Gastrocnemius medialis (tissue), 4 donors: ENCODE results near the gene MGST3. TPM values are rescaled to one million over a fixed set of nuclear protein-coding genes. Genes with fewer than 3 reads are reported as not detected.
A peak's percentile ranks its signal among the peaks of the same experiment; 100 is the strongest.
"Not testable (repeated sequence)": the region's sequence is repeated elsewhere in the genome, so short reads cannot be mapped to it uniquely, and the experiment has no call there.

Experiments
- ATAC-seq, 2 donors: fragments of 150-250 bp; one replicate each; pipeline ENCODE4 v1.9.1; 2016
- DNase-seq, 2 donors: peaks; one replicate each; pipeline ENCODE4 v3.0.0-alpha.2; 2019
- H3K27ac ChIP-seq, 4 donors: fragments of 200-600 bp; sonication (generic); 1 replicate in 1 of 4; 2 replicates in 3 of 4; pipeline ENCODE4 v1.5.1; 2016 to 2018; ENCODE audit warnings: mild to moderate bottlenecking in 2 of 4, moderate library complexity in 1 of 4
- H3K27me3 ChIP-seq, 3 donors: fragments of 200-600 bp; sonication (generic) in 2 of 3; 1 replicate in 1 of 3; 2 replicates in 2 of 3; pipeline versions ENCODE4 v1.5.1 to v1.6.0; 2016 to 2019; ENCODE audit warnings: mild to moderate bottlenecking in 1 of 3, moderate library complexity in 1 of 3
- H3K36me3 ChIP-seq, 2 donors: fragments of 200-600 bp; sonication (generic) in 1 of 2; one replicate each; pipeline ENCODE4 v1.5.1; 2017 to 2018
- H3K4me1 ChIP-seq, 2 donors: fragments of 200-600 bp; sonication (generic) in 1 of 2; one replicate each; pipeline ENCODE4 v1.5.1; 2016 to 2017; ENCODE audit warnings: mild to moderate bottlenecking in 2 of 2
- H3K4me3 ChIP-seq, 4 donors: fragments of 200-600 bp; sonication (generic) in 3 of 4; 1 replicate in 1 of 4; 2 replicates in 3 of 4; pipeline ENCODE4 v1.5.1; 2016 to 2019; ENCODE audit warnings: mild to moderate bottlenecking in 2 of 4
- H3K9me3 ChIP-seq, 3 donors: fragments of 200-600 bp; sonication (generic) in 2 of 3; 1 replicate in 1 of 3; 2 replicates in 2 of 3; pipeline ENCODE4 v1.5.1; 2016 to 2019
- CTCF ChIP-seq, 5 experiments: fragments of 450-650 bp in 3 of 5; fragments of 200-600 bp in 2 of 5; sonication (generic) in 2 of 5; IDR thresholded peaks in 4 of 5; conservative IDR thresholded peaks in 1 of 5; 1 replicate in 4 of 5; 2 replicates in 1 of 5; pipeline ENCODE4 v1.5.1; 2016 to 2019; ENCODE audit warnings: antibody characterized with exemption in 5 of 5, mild to moderate bottlenecking in 3 of 5, moderate library complexity in 3 of 5
- POLR2A ChIP-seq, 2 donors: fragments of 450-650 bp; IDR thresholded peaks; one replicate each; pipeline ENCODE4 v1.6.1; 2017; ENCODE audit warnings: antibody characterized with exemption in 2 of 2, mild to moderate bottlenecking in 2 of 2, moderate library complexity in 2 of 2
- in situ Hi-C, 4 donors: fragments of 200-750 bp; cut with MboI; loops; one replicate each; pipeline versions ENCODE4 v1.15.0 to v1.8.0; 2017; ENCODE audit warnings: low sequenced_read_pairs in 4 of 4
- intact Hi-C: fragments of 100-400 bp; cut with DNase I; formaldehyde crosslinking; loops from one replicate; pipeline ENCODE4 v1.15.1; 2023; ENCODE audit warnings: low total_unique reads
- total RNA-seq, 4 donors: library from RNA; depleted of rRNA; stranded (reverse); fragments of >200 nt; gene quantifications; one replicate each; pipeline versions ENCODE4 v1.1.0 to v1.2.3, GENCODE V29; 2016

The MGST3 gene
- total RNA-seq, 4 donors from 2014 or later, result 101 to 275 (median 202) TPM

DNA sequence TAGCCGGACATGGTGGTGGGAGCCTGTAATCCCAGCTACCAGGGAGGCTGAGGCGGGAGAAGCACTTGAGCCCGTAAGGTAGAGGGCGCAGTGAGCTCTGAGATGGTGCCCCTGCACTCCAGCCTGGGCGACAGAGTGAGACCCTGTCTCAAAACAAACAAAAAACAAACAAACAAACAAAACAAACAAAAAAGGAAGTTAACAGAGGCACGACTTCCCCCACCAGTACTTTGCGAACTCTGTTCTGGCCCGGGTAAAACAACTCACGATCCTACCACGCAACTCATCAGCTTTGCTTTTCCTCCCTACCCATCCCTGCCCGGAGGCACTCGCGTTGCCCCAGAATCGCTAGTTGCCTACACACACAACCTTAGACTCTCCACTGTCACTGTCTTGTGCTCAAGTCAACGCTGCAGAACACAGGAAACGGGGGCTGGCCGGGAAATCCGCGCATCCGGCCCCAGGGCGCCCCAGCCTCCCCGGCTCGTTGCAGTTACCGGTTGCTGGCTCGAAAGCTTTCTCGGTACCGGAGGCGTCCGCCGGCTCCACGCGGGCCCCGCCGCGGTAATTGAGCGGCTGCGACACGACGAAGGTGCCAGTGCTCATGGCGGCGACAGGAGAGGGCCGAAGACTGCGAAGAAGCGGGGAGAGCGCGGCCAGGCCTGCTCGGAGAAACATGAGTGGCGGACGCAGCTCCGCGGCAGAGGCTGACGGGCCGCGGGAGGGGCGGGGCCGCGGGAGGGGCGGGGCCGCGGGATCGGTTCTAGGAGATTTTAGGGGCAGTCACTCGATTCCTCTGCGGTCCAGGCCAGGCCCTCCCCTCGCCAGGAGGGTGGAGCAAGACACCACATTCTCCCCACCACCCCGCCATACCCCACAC is 67.1 kb downstream of the MGST3 start, which contains the start of gene ALDH9A1:
Gene ALDH9A1, minus strand, starts transcription at position 682 of the 880 bp plus-strand sequence. Its CDS starts 4 bp downstream, at position 678.
- H3K27me3 ChIP-seq, result no peaks in the 10 kb centered on the region
- intact Hi-C loops (loop anchor here (1.0 to 5.0 kb wide), 5 partner anchors 67 to 214 kb away; partner anchors contain the start of genes MGST3, TMCO1 and UCK2), in situ Hi-C loops (loop anchor here in 1 of 4 donors (10.0 kb wide), 1 partner anchor 63 kb away; the partner anchor contains the start of gene MGST3)
- peak within 1 kb of the TSS; percentile 91 to 96 (median 94) for H3K4me3 ChIP-seq
- peaks cover 18 to 27% of the 10 kb centered on the region in 2 donors for H3K4me1 ChIP-seq
- no peaks in the 10 kb centered on the region for H3K36me3 ChIP-seq
- ATAC-seq (peak; percentile 90 to 92), DNase-seq (peak; percentile 68 to 87)
- peak within 1 kb of the TSS; percentile 97 to 98 (median 98) for H3K27ac ChIP-seq
- TF ChIP-seq POLR2A (IDR thresholded peaks at IDR 0.05), result peak; percentile 75 to 90
- peak in 2 of 5 experiments; percentile 49 to 52 for TF ChIP-seq CTCF (IDR thresholded peaks at IDR 0.05 in 4 of 5, conservative IDR thresholded peaks at IDR 0.05 in 1 of 5)
- H3K9me3 ChIP-seq, result no peaks in the 10 kb centered on the region

DNA sequence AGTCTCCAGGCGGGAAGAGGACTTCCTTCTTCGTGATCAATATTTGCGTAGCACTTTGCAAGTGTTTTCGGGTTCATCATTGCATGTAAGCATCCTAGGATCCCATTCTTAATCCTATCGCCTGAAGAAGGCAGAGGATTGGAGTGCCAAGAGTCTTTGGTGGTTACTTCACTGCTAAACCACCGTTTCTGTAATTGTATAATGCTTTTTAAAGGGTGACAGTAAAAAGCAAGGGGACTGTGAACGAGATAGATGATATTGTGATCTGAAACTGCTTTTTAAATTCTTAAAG is 67.7 kb downstream of the MGST3 start:
- H3K4me3 ChIP-seq, result peak overlapping the region; percentile 91 to 96 (median 94)
- peaks cover 18 to 27% of the 10 kb centered on the region in 2 donors for H3K4me1 ChIP-seq
- intact Hi-C loops (loop anchor here (1.0 to 5.0 kb wide), 4 partner anchors 67 to 214 kb away; partner anchors contain the start of genes MGST3 and UCK2), in situ Hi-C loops (loop anchor here in 1 of 4 donors (10.0 kb wide), 1 partner anchor 64 kb away; the partner anchor contains the start of gene MGST3)
- ATAC-seq (peak in 1 of 2 donors; percentile 6), DNase-seq (no peak)
- H3K27me3 ChIP-seq, result no peaks in the 10 kb centered on the region
- no peaks in the 10 kb centered on the region for H3K36me3 ChIP-seq
- peak overlapping the region; percentile 97 to 98 (median 98) for H3K27ac ChIP-seq
- TF ChIP-seq CTCF (IDR thresholded peaks at IDR 0.05 in 4 of 5, conservative IDR thresholded peaks at IDR 0.05 in 1 of 5) (no peak), POLR2A (IDR thresholded peaks at IDR 0.05) (no peak)
- H3K9me3 ChIP-seq, result no peaks in the 10 kb centered on the region

DNA sequence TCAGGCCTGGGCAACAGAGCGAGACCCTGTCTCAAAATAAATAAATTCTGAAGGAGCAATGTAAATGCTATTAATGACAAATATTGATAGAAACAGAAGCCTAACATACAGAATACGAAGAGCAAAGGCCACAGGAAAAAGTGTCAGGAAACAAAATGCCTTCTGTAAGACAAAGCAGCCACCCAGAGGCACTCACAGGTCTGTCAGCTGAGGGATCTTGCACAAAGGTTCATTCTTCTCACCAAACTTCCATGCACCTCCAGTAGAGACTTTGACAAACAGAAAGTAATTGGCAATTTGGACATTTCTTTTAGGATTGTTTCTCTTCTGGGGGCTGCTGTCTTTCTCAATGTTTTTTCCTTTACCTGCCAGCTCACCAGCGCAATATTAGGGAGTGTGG is 68.5 kb downstream of the MGST3 start:
- ATAC-seq (no peak), DNase-seq (no peak)
- TF ChIP-seq CTCF (IDR thresholded peaks at IDR 0.05 in 4 of 5, conservative IDR thresholded peaks at IDR 0.05 in 1 of 5) (no peak), POLR2A (IDR thresholded peaks at IDR 0.05) (no peak)
- no peaks in the 10 kb centered on the region for H3K9me3 ChIP-seq
- no peak overlapping the region for H3K4me3 ChIP-seq
- no peaks in the 10 kb centered on the region for H3K36me3 ChIP-seq
- intact Hi-C loops (loop anchor here (2.0 to 5.0 kb wide), 3 partner anchors 99 to 213 kb away; partner anchors contain the start of gene UCK2), in situ Hi-C loops (loop anchor here in 1 of 4 donors (10.0 kb wide), 1 partner anchor 65 kb away; the partner anchor contains the start of gene MGST3)
- no peak overlapping the region for H3K27ac ChIP-seq
- peaks cover 18 to 27% of the 10 kb centered on the region in 2 donors for H3K4me1 ChIP-seq
- H3K27me3 ChIP-seq, result no peaks in the 10 kb centered on the region

DNA sequence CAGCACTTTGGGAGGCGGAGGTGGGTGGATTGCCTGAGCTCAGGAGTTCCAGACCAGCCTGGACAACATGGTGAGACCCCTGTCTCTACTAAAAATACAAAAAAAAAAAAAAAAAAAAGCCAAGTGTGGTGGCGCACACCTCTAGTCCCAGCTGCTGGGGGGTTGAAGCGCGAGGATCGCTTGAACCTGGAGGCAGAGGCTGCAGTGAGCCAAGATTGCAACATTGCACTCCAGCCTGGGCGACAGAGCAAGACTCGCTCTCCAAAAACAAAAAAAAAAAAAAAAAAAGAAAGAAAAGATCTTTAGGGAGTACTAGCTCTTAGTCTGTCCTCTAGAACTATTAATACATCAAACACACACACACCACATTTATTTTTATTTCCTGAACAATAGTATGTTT is 70.9 kb downstream of the MGST3 start:
- H3K27me3 ChIP-seq, H3K9me3 ChIP-seq, intact Hi-C loops, H3K27ac ChIP-seq, DNase-seq, H3K36me3 ChIP-seq, H3K4me3 ChIP-seq, ATAC-seq: not testable (repeated sequence)
- H3K4me1 ChIP-seq, result peaks cover 8 to 12% of the 10 kb centered on the region in 2 donors
- in situ Hi-C loops, result loop anchor here in 1 of 4 donors (10.0 kb wide), 1 partner anchor 97 kb away; no protein-coding TSS in a partner anchor

- H3K9me3 ChIP-seq, result no peaks in the 10 kb centered on the region
- H3K4me1 ChIP-seq, result peaks cover 0 to 3% of the 10 kb centered on the region in 2 donors
- H3K36me3 ChIP-seq, result no peaks in the 10 kb centered on the region
- no peak for ATAC-seq
- intact Hi-C loops (no loop called here), in situ Hi-C loops (loop anchor here in 1 of 4 donors (10.0 kb wide), 1 partner anchor 99 kb away; no protein-coding TSS in a partner anchor)
- no peak for TF ChIP-seq CTCF (IDR thresholded peaks at IDR 0.05 in 4 of 5, conservative IDR thresholded peaks at IDR 0.05 in 1 of 5)
- TF ChIP-seq POLR2A (IDR thresholded peaks at IDR 0.05), result no peak
- no peak overlapping the region for H3K27ac ChIP-seq
- no peak for DNase-seq
- peaks cover 0 to 2% (median 0%) of the 10 kb centered on the region in 3 donors for H3K27me3 ChIP-seq
- H3K4me3 ChIP-seq, result no peak overlapping the region
These were observed 72.6 kb downstream of the MGST3 start for GRCh38 chr1:165703648-165704047.
